Smooth muscle cell (in vitro differentiated cells): ENCODE measurements around the gene PFN2. TPM values are rescaled to one million over a fixed set of nuclear protein-coding genes. Genes with fewer than 3 reads are reported as not detected.

Experiments
- DNase-seq: peaks from one replicate; lab custom pipeline; 2025; ENCODE audit not compliant: unreplicated experiment; lab: John Stamatoyannopoulos, UW
- H2AFZ ChIP-seq: fragments of 200-600 bp; sonication (generic); 2 replicates; pipeline ENCODE4 v1.6.0; 2016; ENCODE audit warnings: antibody characterized with exemption, low read depth, mild to moderate bottlenecking
- H3F3A ChIP-seq: fragments of 200-600 bp; sonication (generic); 2 replicates; pipeline ENCODE4 v1.6.0; 2017; ENCODE audit warnings: antibody characterized with exemption, low read depth
- H3K27ac ChIP-seq: fragments of 200-600 bp; sonication (generic); 2 replicates; pipeline ENCODE4 v1.5.1; 2016; ENCODE audit warnings: low read depth, mild to moderate bottlenecking
- H3K27me3 ChIP-seq: fragments of 200-600 bp; sonication (generic); 2 replicates; pipeline ENCODE4 v1.6.1; 2016; ENCODE audit warnings: low read depth, mild to moderate bottlenecking
- H3K36me3 ChIP-seq: fragments of 200-600 bp; sonication (generic); 2 replicates; pipeline ENCODE4 v1.5.1; 2016; ENCODE audit warnings: low read depth
- H3K4me1 ChIP-seq: fragments of 200-600 bp; sonication (generic); 2 replicates; pipeline ENCODE4 v1.5.1; 2016; ENCODE audit warnings: low read depth
- H3K4me2 ChIP-seq: fragments of 200-600 bp; sonication (generic); 2 replicates; pipeline ENCODE4 v1.6.0; 2016; ENCODE audit warnings: mild to moderate bottlenecking
- H3K4me3 ChIP-seq: fragments of 200-600 bp; sonication (generic); 2 replicates; pipeline ENCODE4 v1.5.1; 2016; ENCODE audit warnings: mild to moderate bottlenecking
- H3K79me2 ChIP-seq: fragments of 200-600 bp; sonication (generic); 2 replicates; pipeline ENCODE4 v1.6.0; 2016; ENCODE audit warnings: low read depth, mild to moderate bottlenecking
- H3K9ac ChIP-seq: fragments of 200-600 bp; sonication (generic); 2 replicates; pipeline ENCODE4 v1.6.0; 2016; ENCODE audit warnings: low read depth
- H3K9me3 ChIP-seq: fragments of 200-600 bp; sonication (generic); replicated peaks from 2 replicates; pipeline ENCODE4 v1.5.1; 2016; ENCODE audit warnings: low read depth
- H4K20me1 ChIP-seq: fragments of 200-600 bp; sonication (generic); 2 replicates; pipeline ENCODE4 v1.6.0; 2016; ENCODE audit warnings: low read depth
- WGBS: methylation state at CpG from one replicate; pipeline ENCODE4 v1.1.7; 2016; ENCODE audit warnings: low lambda C conversion rate; 5-methylcytosine and 5-hydroxymethylcytosine counted together
- polyA plus RNA-seq: library from polyadenylated mRNA; unstranded; fragments of >200 nt; fragmentation: Nextera tagmentation; extraction: Ambion mirVana; gene quantifications from 2 replicates; pipeline ENCODE4 v1.2.1, GENCODE V29; 2016
- total RNA-seq: library from RNA; depleted of rRNA; stranded (reverse); fragments of >200 nt; gene quantifications from 2 replicates; pipeline ENCODE4 v1.2.3, GENCODE V29; 2014
- TF ChIP-seq, protein P1 (sequence below): fragments of 200-600 bp; sonication (generic); IDR thresholded peaks from 2 replicates; pipeline ENCODE4 v1.5.1; 2017; ENCODE audit warnings: borderline replicate concordance, mild to moderate bottlenecking, antibody characterized with exemption; ENCODE audit not compliant: insufficient read depth, poor library complexity, severe bottlenecking

Gene PFN2
- total and polyA plus RNA-seq, 2 experiments from 2014 or later, result 209 to 265 TPM

GRCh38 chr3:150013801-150014200 lies 43.1 kb upstream of the PFN2 start:
- Histone ChIP-seq H3K9me3 (no peaks in the 10 kb centered on the region), H3K27me3 (no peaks in the 10 kb centered on the region), H3K9ac (no peak overlapping the region), H2AFZ (no peak overlapping the region), H3K36me3 (no peaks in the 10 kb centered on the region), H3K27ac (no peak overlapping the region), H3K4me1 (peaks cover 4% of the 10 kb centered on the region), H3K4me2 (no peak overlapping the region), H3K79me2 (no peaks in the 10 kb centered on the region), H3K4me3 (no peak overlapping the region), H3F3A (peaks cover 3% of the 10 kb centered on the region), H4K20me1 (no peaks in the 10 kb centered on the region)
- 94% methylated on average over 2 of the region's 2 CpGs for WGBS
- TF ChIP-seq, protein P1, sequence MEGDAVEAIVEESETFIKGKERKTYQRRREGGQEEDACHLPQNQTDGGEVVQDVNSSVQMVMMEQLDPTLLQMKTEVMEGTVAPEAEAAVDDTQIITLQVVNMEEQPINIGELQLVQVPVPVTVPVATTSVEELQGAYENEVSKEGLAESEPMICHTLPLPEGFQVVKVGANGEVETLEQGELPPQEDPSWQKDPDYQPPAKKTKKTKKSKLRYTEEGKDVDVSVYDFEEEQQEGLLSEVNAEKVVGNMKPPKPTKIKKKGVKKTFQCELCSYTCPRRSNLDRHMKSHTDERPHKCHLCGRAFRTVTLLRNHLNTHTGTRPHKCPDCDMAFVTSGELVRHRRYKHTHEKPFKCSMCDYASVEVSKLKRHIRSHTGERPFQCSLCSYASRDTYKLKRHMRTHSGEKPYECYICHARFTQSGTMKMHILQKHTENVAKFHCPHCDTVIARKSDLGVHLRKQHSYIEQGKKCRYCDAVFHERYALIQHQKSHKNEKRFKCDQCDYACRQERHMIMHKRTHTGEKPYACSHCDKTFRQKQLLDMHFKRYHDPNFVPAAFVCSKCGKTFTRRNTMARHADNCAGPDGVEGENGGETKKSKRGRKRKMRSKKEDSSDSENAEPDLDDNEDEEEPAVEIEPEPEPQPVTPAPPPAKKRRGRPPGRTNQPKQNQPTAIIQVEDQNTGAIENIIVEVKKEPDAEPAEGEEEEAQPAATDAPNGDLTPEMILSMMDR, result no peak
- no peak for DNase-seq

DNA sequence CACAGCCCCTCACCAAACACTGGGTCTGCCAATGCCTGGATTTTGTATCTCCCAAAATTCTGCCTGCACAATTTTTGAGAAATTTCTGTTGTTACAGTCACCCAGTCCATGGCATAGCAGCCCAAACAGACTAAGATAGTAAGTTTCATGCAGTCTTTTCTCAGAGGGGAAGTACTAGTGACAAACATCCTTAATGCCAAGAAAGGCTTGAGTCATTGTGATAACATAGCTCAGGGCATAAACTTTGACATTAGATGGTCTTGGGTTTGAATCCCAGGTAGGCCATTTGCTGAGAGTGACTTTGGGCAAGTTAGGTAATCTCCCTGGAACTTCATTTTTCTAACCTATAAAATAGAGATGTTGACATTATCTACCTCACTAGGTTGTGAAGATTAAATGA lies 36.1 kb upstream of the PFN2 start:
- H3K9ac ChIP-seq, result no peak overlapping the region
- DNase-seq, result no peak
- H3K4me2 ChIP-seq, result no peak overlapping the region
- H3K79me2 ChIP-seq, result no peaks in the 10 kb centered on the region
- H3K4me1 ChIP-seq, result no peaks in the 10 kb centered on the region
- H3K27me3 ChIP-seq, result no peaks in the 10 kb centered on the region
- no peaks in the 10 kb centered on the region for H3K9me3 ChIP-seq
- H4K20me1 ChIP-seq, result no peaks in the 10 kb centered on the region
- no peak overlapping the region for H2AFZ ChIP-seq
- TF ChIP-seq, protein P1, result no peak
- no peak overlapping the region for H3K27ac ChIP-seq
- H3K4me3 ChIP-seq, result no peak overlapping the region
- no peaks in the 10 kb centered on the region for H3F3A ChIP-seq
- no peaks in the 10 kb centered on the region for H3K36me3 ChIP-seq

DNA sequence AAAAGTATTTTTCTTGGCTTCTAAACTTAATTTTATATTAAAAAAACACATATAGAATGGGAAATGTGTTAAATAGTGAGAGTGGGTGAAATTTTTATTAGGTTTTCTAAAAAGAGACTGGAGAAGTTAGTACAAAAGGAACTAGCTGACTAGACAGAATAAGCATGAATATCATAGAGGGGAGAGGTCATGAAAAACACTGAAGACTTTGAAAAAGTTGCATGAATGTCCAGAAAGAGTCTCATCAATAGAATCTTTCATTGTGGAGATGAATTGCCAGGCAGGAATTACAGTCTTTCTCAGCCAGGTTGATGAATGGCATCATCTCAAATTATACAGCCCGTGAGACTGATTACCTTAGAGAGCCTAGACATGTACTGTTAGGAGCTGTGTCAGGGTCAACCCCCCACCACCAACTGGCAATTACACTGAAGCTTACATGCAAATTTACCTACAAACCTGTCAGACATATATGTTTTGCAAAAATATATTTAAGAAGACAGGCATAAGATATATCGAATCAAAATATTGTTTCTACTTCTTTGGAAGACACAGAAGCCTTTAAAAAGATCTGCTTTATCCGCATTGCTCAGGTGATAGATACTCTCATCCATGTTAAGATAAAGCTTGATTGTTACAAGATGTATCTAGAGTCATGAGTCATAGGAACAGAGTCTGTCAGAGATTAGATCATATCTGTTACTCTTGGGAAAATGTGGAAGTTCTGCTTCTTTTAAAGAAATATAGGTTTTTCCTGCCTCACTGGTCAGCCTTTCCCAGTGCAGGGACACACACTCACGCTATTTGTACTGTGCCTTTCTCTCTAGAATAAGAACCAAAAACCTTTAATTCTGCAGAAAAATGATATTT lies 34.8 kb upstream of the PFN2 start:
- Histone ChIP-seq H3K4me3 (no peak overlapping the region), H3K27ac (peak overlapping the region; percentile 30), H3K9me3 (no peaks in the 10 kb centered on the region), H3K9ac (no peak overlapping the region), H4K20me1 (no peaks in the 10 kb centered on the region), H3K36me3 (no peaks in the 10 kb centered on the region), H3K79me2 (no peaks in the 10 kb centered on the region), H3K4me1 (no peaks in the 10 kb centered on the region), H3K27me3 (no peaks in the 10 kb centered on the region), H2AFZ (no peak overlapping the region), H3K4me2 (peak overlapping the region; percentile 22), H3F3A (no peaks in the 10 kb centered on the region)
- TF ChIP-seq, protein P1, result no peak
- no peak for DNase-seq
- WGBS, result 75% methylated on average over 4 of the region's 4 CpGs

DNA sequence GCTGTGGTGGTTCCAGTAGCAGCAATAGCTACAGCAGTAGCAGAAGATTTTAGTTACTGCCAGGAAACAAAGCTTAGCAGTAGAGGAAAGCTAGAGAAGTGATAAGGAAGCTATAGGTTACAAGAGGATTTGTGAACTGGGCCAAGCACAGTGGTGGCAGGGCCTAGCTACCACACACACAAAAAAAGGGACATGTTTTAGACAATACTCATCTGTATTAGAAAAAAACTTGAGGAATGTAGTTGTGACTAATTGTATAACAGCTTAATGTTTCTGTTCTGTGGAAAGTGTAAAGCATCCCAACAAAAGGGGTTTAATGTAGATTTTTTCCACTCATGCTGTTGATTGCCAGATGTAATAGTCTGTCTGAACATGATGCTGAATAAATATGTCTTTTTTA lies 29.9 kb upstream of the PFN2 start:
- Histone ChIP-seq H3K4me2 (no peak overlapping the region), H3K9ac (no peak overlapping the region), H4K20me1 (no peaks in the 10 kb centered on the region), H3K36me3 (no peaks in the 10 kb centered on the region), H2AFZ (no peak overlapping the region), H3K4me1 (no peaks in the 10 kb centered on the region), H3K27ac (no peak overlapping the region), H3K4me3 (no peak overlapping the region), H3K27me3 (no peaks in the 10 kb centered on the region), H3K9me3 (no peaks in the 10 kb centered on the region), H3K79me2 (no peaks in the 10 kb centered on the region), H3F3A (no peaks in the 10 kb centered on the region)
- no peak for DNase-seq
- TF ChIP-seq, protein P1, result no peak
